A549 (cell line): ENCODE measurements around the gene CADM1. TPM values are rescaled to one million over a fixed set of nuclear protein-coding genes. Genes with fewer than 3 reads are reported as not detected.

Experiments used
- ATAC-seq, 2 experiments: fragments of 200-7000 bp in 1 of 2; fragments of >200 bp in 1 of 2; cut with Nextera tagmentation in 1 of 2; cut with Tn5 transposase in 1 of 2; 3 replicates each; pipeline versions ENCODE4 v1.8.0 to v1.9.1; 2018 to 2020; ENCODE audit warnings: mild to moderate bottlenecking in 1 of 2, moderate library complexity in 1 of 2
- CTCF ChIA-PET: fragments of 300-600 bp; sonication (Branson Sonifier 250); formaldehyde crosslinking; extraction: SDS; loops from one replicate; lab custom pipeline; 2021; ENCODE audit warnings: antibody characterized with exemption, inconsistent platforms; lab: Yijun Ruan, JAX
- POLR2A ChIA-PET: fragments of 350-600 bp; formaldehyde crosslinking; extraction: SDS; loops from one replicate; lab custom pipeline; 2021; ENCODE audit warnings: antibody characterized with exemption, inconsistent platforms; lab: Yijun Ruan, JAX
- DNase-seq, 2 experiments: peaks; one replicate each; pipeline versions ENCODE4 v3.0.0 to v3.0.0-alpha.2; 2011 to 2016; ENCODE audit warnings: low read depth in 1 of 2, low spot score in 1 of 2
- FAIRE-seq: peaks from 2 replicates; lab custom pipeline; 2011; peaks lifted over from hg19 to GRCh38; lab: Jason Lieb, UNC
- H3K27ac ChIP-seq, 2 experiments: fragments of >200 bp; sonication (Bioruptor Twin); formaldehyde crosslinking; 3 replicates each; pipeline ENCODE4 v1.5.1; 2016 to 2017
- H3K4me1 ChIP-seq: fragments of >200 bp; sonication (Bioruptor Twin); formaldehyde crosslinking; 3 replicates; pipeline ENCODE4 v1.6.1; 2016
- H3K4me2 ChIP-seq: fragments of >200 bp; sonication (Bioruptor Twin); formaldehyde crosslinking; 3 replicates; pipeline ENCODE4 v1.6.1; 2016
- H3K4me3 ChIP-seq: fragments of >200 bp; sonication (Bioruptor Twin); formaldehyde crosslinking; 3 replicates; pipeline ENCODE4 v1.5.1; 2016
- H3K9me3 ChIP-seq: fragments of >200 bp; sonication (Bioruptor Twin); formaldehyde crosslinking; 3 replicates; pipeline ENCODE4 v1.6.1; 2016
- CBX8 ChIP-seq: fragments of 200-600 bp; sonication (generic); IDR thresholded peaks from 2 replicates; pipeline ENCODE4 v1.6.1; 2016
- CEBPB ChIP-seq, 2 experiments: fragments of >200 bp in 1 of 2; sonication (Bioruptor Twin) in 1 of 2; formaldehyde crosslinking in 1 of 2; IDR thresholded peaks; 2 replicates each; pipeline ENCODE4 v1.6.1; 2012 to 2016
- CHD4 ChIP-seq: fragments of 200-600 bp; sonication (generic); IDR thresholded peaks from 2 replicates; pipeline ENCODE4 v1.6.1; 2016; ENCODE audit warnings: antibody characterized with exemption, mild to moderate bottlenecking, borderline replicate concordance
- CTCF ChIP-seq: fragments of >200 bp; sonication (Bioruptor Twin); formaldehyde crosslinking; IDR thresholded peaks from 3 replicates; pipeline ENCODE4 v1.5.1; 2016
- E2F6 ChIP-seq: IDR thresholded peaks from 2 replicates; pipeline ENCODE4 v1.6.1; 2012; ENCODE audit warnings: low read depth, borderline replicate concordance
- FOSL2 ChIP-seq, 2 experiments: fragments of 450-650 bp in 1 of 2; fragments of >200 bp in 1 of 2; sonication (Bioruptor Twin) in 1 of 2; formaldehyde crosslinking; IDR thresholded peaks; 2 replicates each; pipeline versions ENCODE4 v1.5.0 to v1.6.1; 2016 to 2020; ENCODE audit warnings: mild to moderate bottlenecking in 1 of 2, moderate library complexity in 1 of 2
- FOXS1 ChIP-seq: fragments of 250-450 bp; sonication (Bioruptor Pico); IDR thresholded peaks from 2 replicates; pipeline ENCODE4 v1.5.0; 2020; ENCODE audit warnings: mild to moderate bottlenecking, moderate library complexity
- HDAC2 ChIP-seq: fragments of 200-600 bp; sonication (generic); IDR thresholded peaks from 2 replicates; pipeline ENCODE4 v1.6.1; 2016
- HOXA7 ChIP-seq: fragments of 250-450 bp; sonication (Bioruptor Pico); IDR thresholded peaks from 2 replicates; pipeline ENCODE4 v1.5.0; 2020; ENCODE audit warnings: mild to moderate bottlenecking, moderate library complexity
- JUNB ChIP-seq: fragments of >200 bp; sonication (Bioruptor Twin); formaldehyde crosslinking; IDR thresholded peaks from 2 replicates; pipeline ENCODE4 v1.6.1; 2016
- KDM5A ChIP-seq: fragments of 200-600 bp; sonication (generic); IDR thresholded peaks from 2 replicates; pipeline ENCODE4 v1.6.1; 2016; ENCODE audit warnings: antibody characterized with exemption, mild to moderate bottlenecking
- MYC ChIP-seq: IDR thresholded peaks from 2 replicates; pipeline ENCODE4 v1.6.1; 2012; ENCODE audit warnings: mild to moderate bottlenecking, inconsistent platforms, low read length, improper control_type of control experiment, borderline replicate concordance
- POLR2AphosphoS2 ChIP-seq: conservative IDR thresholded peaks from 2 replicates; pipeline ENCODE4 v1.6.1; 2012; ENCODE audit warnings: low read length, improper control_type of control experiment, inconsistent platforms
- RNF2 ChIP-seq: fragments of 200-600 bp; sonication (generic); IDR thresholded peaks from 2 replicates; pipeline ENCODE4 v1.6.1; 2016; ENCODE audit warnings: low read depth, mild to moderate bottlenecking, antibody characterized with exemption, moderate library complexity, borderline replicate concordance
- TFCP2L1 ChIP-seq: fragments of 250-450 bp; sonication (Bioruptor Pico); IDR thresholded peaks from 2 replicates; pipeline ENCODE4 v1.5.0; 2021; ENCODE audit warnings: mild to moderate bottlenecking
- USF2 ChIP-seq: fragments of 450-650 bp; IDR thresholded peaks from 2 replicates; pipeline ENCODE4 v1.6.1; 2014; ENCODE audit warnings: antibody characterized with exemption
- WGBS: methylation state at CpG from one replicate; pipeline ENCODE4 v1.1.6; 2017; ENCODE audit errors: missing lambda C conversion rate; 5-methylcytosine and 5-hydroxymethylcytosine counted together
- polyA plus RNA-seq, 4 experiments: library from polyadenylated mRNA; depleted of rRNA in 3 of 4; stranded (reverse); fragments of >200 nt; fragmentation: RNase III in 1 of 4; extraction: RNeasy Plus Mini Kit Qiagen cat#74134 plus additional on column Dnase treatment in 1 of 4; gene quantifications; 2 replicates in 3 of 4; 3 replicates in 1 of 4; pipeline ENCODE4 v1.2.3, GENCODE V29; 2011 to 2017
- TF ChIP-seq, protein P1 (sequence below): fragments of >200 bp; sonication (Bioruptor Twin); formaldehyde crosslinking; IDR thresholded peaks from 3 replicates; pipeline ENCODE4 v1.6.1; 2016

Gene CADM1
- polyA plus RNA-seq, 2 of the 4 experiments (the other 2 are of a cell fraction), result 33.4 to 36.7 TPM

DNA sequence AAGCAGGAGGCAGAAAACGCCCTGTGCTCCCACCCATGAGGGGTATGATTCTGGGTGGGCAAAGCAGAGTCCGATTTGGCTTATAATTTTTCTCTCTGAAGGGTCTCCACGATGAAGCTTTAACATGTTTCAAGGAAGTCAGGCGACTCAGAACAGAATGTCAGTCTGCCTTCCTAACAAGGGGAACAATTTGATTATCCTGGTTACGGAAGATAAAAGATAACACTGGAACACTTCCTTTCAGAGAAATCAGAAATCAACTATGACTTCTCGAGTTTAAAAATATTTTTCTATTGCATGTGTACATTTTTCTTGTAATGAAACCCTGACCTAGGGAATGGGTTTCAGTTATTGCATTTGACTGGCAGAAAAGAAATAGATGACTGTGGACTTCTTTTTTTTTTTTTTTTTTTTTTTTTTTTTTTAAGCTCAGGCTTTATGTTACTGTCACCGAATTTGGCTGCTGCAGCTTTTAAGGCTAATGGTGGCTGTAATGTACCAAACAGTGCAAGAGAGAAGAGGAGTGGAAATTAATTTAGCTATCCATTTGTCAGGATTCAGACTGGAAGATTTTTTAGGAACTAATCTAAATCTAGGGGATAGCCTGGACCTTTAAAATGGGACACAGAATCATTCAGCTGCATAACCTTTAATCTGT is 297.7 kb downstream of the CADM1 start (continued):
- TF ChIP-seq HOXA7 (CRISPR knock-in tag) (no peak), MYC (no peak), POLR2AphosphoS2 (no peak), USF2 (no peak), KDM5A (no peak)

DNA sequence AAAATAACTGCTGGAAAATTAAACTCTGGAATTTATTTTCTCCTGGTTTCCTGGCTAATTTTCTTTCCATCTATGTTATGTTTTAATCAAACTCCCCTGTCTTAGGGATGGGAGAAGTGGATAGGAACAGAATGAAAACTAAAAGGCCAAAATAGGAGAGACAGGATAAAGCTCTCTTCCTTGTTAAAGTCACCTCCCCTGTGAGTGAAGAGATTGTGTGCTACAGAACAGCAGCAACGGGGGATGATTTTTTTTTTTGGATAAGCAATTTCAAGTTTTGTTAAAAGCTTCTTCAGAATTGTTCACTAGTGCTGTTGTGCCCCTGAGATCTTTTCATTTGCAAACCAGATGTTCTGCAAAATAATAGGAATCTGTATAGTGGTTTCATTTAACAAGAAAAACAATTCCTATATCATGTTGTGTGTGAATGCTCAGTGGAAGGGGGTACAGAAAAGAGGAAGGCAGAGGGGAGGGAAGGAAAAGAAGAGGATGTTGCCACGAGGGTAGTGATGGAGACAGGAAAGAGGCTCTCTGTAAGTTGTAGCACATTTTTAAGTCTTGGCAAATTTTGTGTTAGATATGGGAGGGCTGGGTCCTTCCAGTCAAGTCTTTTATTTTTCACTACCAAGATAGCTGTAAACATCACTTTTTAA is 301.2 kb downstream of the CADM1 start:
- Histone ChIP-seq H3K27ac (no peak overlapping the region), H3K4me3 (no peak overlapping the region), H3K4me2 (no peak overlapping the region), H3K4me1 (no peaks in the 10 kb centered on the region), H3K9me3 (no peaks in the 10 kb centered on the region)
- WGBS, result 56% methylated on average over 2 of the region's 2 CpGs
- ATAC-seq, result no peak
- ChIA-PET CTCF (interaction anchor here (1.1 to 1.6 kb wide), 2 partner anchors 10 to 13 kb away, joined by 3 to 5 read pairs; no protein-coding TSS in a partner anchor), POLR2A (no interaction called here)
- FAIRE-seq, result no peak
- DNase-seq, result no peak
- TF ChIP-seq TFCP2L1 (CRISPR knock-in tag) (no peak), POLR2AphosphoS2 (no peak), FOSL2 (IDR thresholded peaks at IDR 0.05) (no peak), FOSL2 (CRISPR knock-in tag; IDR thresholded peaks at IDR 0.05) (no peak), HDAC2 (no peak), CBX8 (no peak), CTCF (no peak), JUNB (no peak)
- TF ChIP-seq, protein P1, sequence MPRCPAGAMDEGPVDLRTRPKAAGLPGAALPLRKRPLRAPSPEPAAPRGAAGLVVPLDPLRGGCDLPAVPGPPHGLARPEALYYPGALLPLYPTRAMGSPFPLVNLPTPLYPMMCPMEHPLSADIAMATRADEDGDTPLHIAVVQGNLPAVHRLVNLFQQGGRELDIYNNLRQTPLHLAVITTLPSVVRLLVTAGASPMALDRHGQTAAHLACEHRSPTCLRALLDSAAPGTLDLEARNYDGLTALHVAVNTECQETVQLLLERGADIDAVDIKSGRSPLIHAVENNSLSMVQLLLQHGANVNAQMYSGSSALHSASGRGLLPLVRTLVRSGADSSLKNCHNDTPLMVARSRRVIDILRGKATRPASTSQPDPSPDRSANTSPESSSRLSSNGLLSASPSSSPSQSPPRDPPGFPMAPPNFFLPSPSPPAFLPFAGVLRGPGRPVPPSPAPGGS, result no peak

- Histone ChIP-seq H3K9me3 (no peaks in the 10 kb centered on the region), H3K4me2 (no peak overlapping the region), H3K4me3 (no peak overlapping the region), H3K4me1 (no peaks in the 10 kb centered on the region), H3K27ac (no peak overlapping the region)
- POLR2A ChIA-PET, result no interaction called here
- ATAC-seq (no peak), DNase-seq (no peak), FAIRE-seq (no peak)
- CTCF ChIA-PET, result interaction anchor here (0.7 to 1.1 kb wide), 3 partner anchors 10 to 1522 kb away, joined by 3 to 5 read pairs (median 3); no protein-coding TSS in a partner anchor
- WGBS, result 86% methylated on average over 2 of the region's 2 CpGs
- TF ChIP-seq E2F6 (no peak), CHD4 (no peak), FOXS1 (no peak), CEBPB (IDR thresholded peaks at IDR 0.05) (no peak), RNF2 (no peak)
Measured at GRCh38 chr11:115202074-115202473, 302.1 kb downstream of the CADM1 start.
